Erythroblast (primary cell): ENCODE results near the gene APBB2.

Source experiments
- GATA1 ChIP-seq: IDR thresholded peaks from 2 replicates; pipeline ENCODE4 v1.6.1; 2011; ENCODE audit warnings: low read depth, mild to moderate bottlenecking, control low read depth, low read length, moderate library complexity
- POLR2A ChIP-seq: IDR thresholded peaks from 2 replicates; pipeline ENCODE4 v1.6.1; 2011; ENCODE audit warnings: mild to moderate bottlenecking, low read length

GRCh38 chr4:40857956-40858355, 356.4 kb downstream of the APBB2 start:
- TF ChIP-seq POLR2A = no peak
- no peak for TF ChIP-seq GATA1
